GM12878 (cell line): Measurements from ENCODE around the gene EXOC5. TPM values are rescaled to one million over a fixed set of nuclear protein-coding genes. Genes with fewer than 3 reads are reported as not detected.
"Not testable (repeated sequence)": the region's sequence is repeated elsewhere in the genome, so short reads cannot be mapped to it uniquely, and the experiment has no call there.

Experiments used
- ATAC-seq: fragments of 200-7000 bp; cut with Tn5 transposase; 3 replicates; pipeline ENCODE4 v1.9.1; 2020; ENCODE audit warnings: mild to moderate bottlenecking, moderate library complexity
- BruUV-seq: library from RNA; stranded (reverse); fragments of 400-500 nt; replicated peaks from 2 replicates; lab custom pipeline; 2021; lab: Mats Ljungman, UMichigan
- CTCF ChIA-PET: fragments of 300-600 bp; sonication (Branson Sonifier 250); formaldehyde crosslinking; extraction: SDS; loops from one replicate; lab custom pipeline; 2021; ENCODE audit warnings: inconsistent platforms; lab: Yijun Ruan, JAX
- POLR2A ChIA-PET: fragments of 350-600 bp; formaldehyde crosslinking; extraction: SDS; loops from one replicate; lab custom pipeline; 2021; ENCODE audit warnings: inconsistent platforms; lab: Charles Lee
- RAD21 ChIA-PET: fragments of 300-600 bp; sonication (Branson Sonifier 250); formaldehyde crosslinking; loops from one replicate; lab custom pipeline; 2023; ENCODE audit warnings: antibody characterized with exemption; ENCODE audit not compliant: unreplicated experiment; lab: Charles Lee
- SMC1A ChIA-PET: fragments of 300-600 bp; sonication (Branson Sonifier 250); formaldehyde crosslinking; loops from one replicate; lab custom pipeline; 2023; ENCODE audit not compliant: unreplicated experiment, uncharacterized antibody; lab: Charles Lee
- DNase-seq: peaks from one replicate; pipeline ENCODE4 v3.0.0-alpha.2; 2011; ENCODE audit warnings: low read depth, low spot score
- FAIRE-seq: peaks from 3 replicates; lab custom pipeline; 2011; peaks lifted over from hg19 to GRCh38; lab: Jason Lieb, UNC
- H2AFZ ChIP-seq: 2 replicates; pipeline ENCODE4 v1.6.0; 2011; ENCODE audit warnings: low read depth, low read length, control low read depth; ENCODE audit not compliant: control insufficient read depth
- H3K27ac ChIP-seq: 2 replicates; pipeline ENCODE4 v1.5.1; 2011; ENCODE audit warnings: control low read depth; ENCODE audit not compliant: control insufficient read depth, insufficient read depth
- H3K27me3 ChIP-seq, 2 experiments: replicated peaks in 1 of 2; 2 replicates each; pipeline versions ENCODE4 v1.6.0 to v1.6.1; 2011; ENCODE audit warnings: low read length in 1 of 2; ENCODE audit not compliant: control insufficient read depth in 2 of 2, insufficient read depth in 2 of 2
- H3K36me3 ChIP-seq, 2 experiments: 2 replicates each; pipeline ENCODE4 v1.5.1; 2011; ENCODE audit warnings: low read length in 1 of 2; ENCODE audit not compliant: control insufficient read depth in 2 of 2, insufficient read depth in 2 of 2
- H3K4me1 ChIP-seq: 2 replicates; pipeline ENCODE4 v1.6.1; 2011; ENCODE audit warnings: mild to moderate bottlenecking, low read length, moderate library complexity, mixed read lengths; ENCODE audit not compliant: control insufficient read depth, insufficient read depth
- H3K4me2 ChIP-seq: 2 replicates; pipeline ENCODE4 v1.6.0; 2011; ENCODE audit warnings: control low read depth; ENCODE audit not compliant: control insufficient read depth, insufficient read depth
- H3K4me3 ChIP-seq: fragments of 200-600 bp; sonication (generic); 2 replicates; pipeline ENCODE4 v1.5.1; 2016
- H3K79me2 ChIP-seq: 2 replicates; pipeline ENCODE4 v1.6.0; 2011; ENCODE audit warnings: low read length; ENCODE audit not compliant: control insufficient read depth, insufficient read depth
- H3K9ac ChIP-seq: 2 replicates; pipeline ENCODE4 v1.8.0; 2011; ENCODE audit warnings: low read length, control low read depth, mixed read lengths; ENCODE audit not compliant: control insufficient read depth, insufficient read depth
- H3K9me3 ChIP-seq: replicated peaks from 3 replicates; pipeline ENCODE4 v1.5.1; 2011; ENCODE audit warnings: mild to moderate bottlenecking, low read length; ENCODE audit not compliant: control insufficient read depth, insufficient read depth
- H4K20me1 ChIP-seq: 2 replicates; pipeline ENCODE4 v1.6.0; 2011; ENCODE audit not compliant: control insufficient read depth, insufficient read depth
- KDM1A ChIP-seq: fragments of 200-600 bp; sonication (generic); IDR thresholded peaks from 2 replicates; pipeline ENCODE4 v1.6.1; 2016; ENCODE audit warnings: borderline replicate concordance
- WGBS: methylation state at CpG from one replicate; pipeline ENCODE4 v1.1.6; 2016; ENCODE audit warnings: low lambda C conversion rate; ENCODE audit not compliant: insufficient replicate concordance, insufficient coverage; ENCODE audit errors: missing lambda C conversion rate; 5-methylcytosine and 5-hydroxymethylcytosine counted together
- in situ Hi-C: fragments of 300-500 bp; cut with MboI; formaldehyde crosslinking; loops from 9 replicates; pipeline ENCODE4 v1.14.3; 2018; ENCODE audit warnings: mixed read lengths
- intact Hi-C: fragments of 100-400 bp; cut with micrococcal nuclease; formaldehyde crosslinking; loops from one replicate; pipeline ENCODE4 v1.14.2; 2022; ENCODE audit not compliant: unreplicated experiment
- polyA plus RNA-seq, 11 experiments: library from polyadenylated mRNA; depleted of rRNA in 4 of 11; unstranded in 6 of 11; stranded (reverse) in 5 of 11; fragments of >200 nt; fragmentation: Nextera tagmentation in 4 of 11; fragmentation: Illumina TruSeq in 1 of 11; extraction: Ambion mirVana in 4 of 11; extraction: Trizol in 1 of 11; gene quantifications; 1 replicate in 1 of 11; 2 replicates in 10 of 11; pipeline versions ENCODE4 v1.2.1 to v1.2.3, GENCODE V29; 2011 to 2016; ENCODE audit warnings: inconsistent platforms in 2 of 11, missing spikeins in 2 of 11, low read depth in 1 of 11
- total RNA-seq, 4 experiments: library from RNA; depleted of rRNA in 3 of 4; stranded (reverse); fragments of >200 nt in 3 of 4; fragmentation: Illumina TruSeq in 1 of 4; extraction: Trizol in 1 of 4; gene quantifications; 2 replicates each; pipeline versions ENCODE4 v1.2.1 to v1.2.3, GENCODE V29; 2013 to 2021
- TF ChIP-seq, protein P1 (sequence below): IDR thresholded peaks from 2 replicates; pipeline ENCODE4 v1.6.1; 2012; ENCODE audit warnings: low read depth, low read length, improper control_type of control experiment
- TF ChIP-seq, protein P2 (sequence below): fragments of 150-350 bp; IDR thresholded peaks from 2 replicates; pipeline ENCODE4 v1.6.1; 2016; ENCODE audit warnings: low read depth, low read length
- TF ChIP-seq, protein P3 (sequence below): IDR thresholded peaks from 2 replicates; pipeline ENCODE4 v1.6.1; 2012; ENCODE audit warnings: improper control_type of control experiment, low read depth, low read length; ENCODE audit not compliant: insufficient replicate concordance
- TF ChIP-seq, protein P4 (sequence below): fragments of 450-650 bp; formaldehyde crosslinking; IDR thresholded peaks from 2 replicates; pipeline ENCODE4 v1.4.0; 2022; ENCODE audit warnings: mild to moderate bottlenecking, moderate library complexity

The EXOC5 gene
- total and polyA plus RNA-seq, 10 of the 15 experiments (the other 5 are each of a cell fraction or from before 2014, with no cell fraction given) = 10.3 to 101 (median 43.6) TPM

DNA sequence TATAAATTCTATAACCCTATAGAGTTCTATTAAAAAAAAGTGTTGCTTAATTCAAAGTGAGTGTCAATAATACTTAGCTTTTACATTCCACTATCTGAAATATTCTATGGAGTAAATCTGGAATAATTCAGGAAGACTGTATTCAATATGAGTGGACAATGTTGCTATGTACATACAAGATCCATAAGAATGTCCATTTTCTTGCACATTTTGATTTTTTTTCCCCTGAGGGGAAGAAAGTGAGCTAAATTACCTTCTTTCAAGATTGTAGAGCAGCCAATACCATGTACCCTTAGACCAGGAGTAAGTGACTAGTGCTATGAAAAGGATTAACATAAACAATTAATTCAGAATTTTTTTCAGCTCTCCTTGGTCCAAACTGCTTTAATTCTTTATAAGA, 25.4 kb downstream of the EXOC5 start (continued):
- TF ChIP-seq, protein P1, sequence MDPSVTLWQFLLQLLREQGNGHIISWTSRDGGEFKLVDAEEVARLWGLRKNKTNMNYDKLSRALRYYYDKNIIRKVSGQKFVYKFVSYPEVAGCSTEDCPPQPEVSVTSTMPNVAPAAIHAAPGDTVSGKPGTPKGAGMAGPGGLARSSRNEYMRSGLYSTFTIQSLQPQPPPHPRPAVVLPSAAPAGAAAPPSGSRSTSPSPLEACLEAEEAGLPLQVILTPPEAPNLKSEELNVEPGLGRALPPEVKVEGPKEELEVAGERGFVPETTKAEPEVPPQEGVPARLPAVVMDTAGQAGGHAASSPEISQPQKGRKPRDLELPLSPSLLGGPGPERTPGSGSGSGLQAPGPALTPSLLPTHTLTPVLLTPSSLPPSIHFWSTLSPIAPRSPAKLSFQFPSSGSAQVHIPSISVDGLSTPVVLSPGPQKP = no peak
- TF ChIP-seq, protein P2, sequence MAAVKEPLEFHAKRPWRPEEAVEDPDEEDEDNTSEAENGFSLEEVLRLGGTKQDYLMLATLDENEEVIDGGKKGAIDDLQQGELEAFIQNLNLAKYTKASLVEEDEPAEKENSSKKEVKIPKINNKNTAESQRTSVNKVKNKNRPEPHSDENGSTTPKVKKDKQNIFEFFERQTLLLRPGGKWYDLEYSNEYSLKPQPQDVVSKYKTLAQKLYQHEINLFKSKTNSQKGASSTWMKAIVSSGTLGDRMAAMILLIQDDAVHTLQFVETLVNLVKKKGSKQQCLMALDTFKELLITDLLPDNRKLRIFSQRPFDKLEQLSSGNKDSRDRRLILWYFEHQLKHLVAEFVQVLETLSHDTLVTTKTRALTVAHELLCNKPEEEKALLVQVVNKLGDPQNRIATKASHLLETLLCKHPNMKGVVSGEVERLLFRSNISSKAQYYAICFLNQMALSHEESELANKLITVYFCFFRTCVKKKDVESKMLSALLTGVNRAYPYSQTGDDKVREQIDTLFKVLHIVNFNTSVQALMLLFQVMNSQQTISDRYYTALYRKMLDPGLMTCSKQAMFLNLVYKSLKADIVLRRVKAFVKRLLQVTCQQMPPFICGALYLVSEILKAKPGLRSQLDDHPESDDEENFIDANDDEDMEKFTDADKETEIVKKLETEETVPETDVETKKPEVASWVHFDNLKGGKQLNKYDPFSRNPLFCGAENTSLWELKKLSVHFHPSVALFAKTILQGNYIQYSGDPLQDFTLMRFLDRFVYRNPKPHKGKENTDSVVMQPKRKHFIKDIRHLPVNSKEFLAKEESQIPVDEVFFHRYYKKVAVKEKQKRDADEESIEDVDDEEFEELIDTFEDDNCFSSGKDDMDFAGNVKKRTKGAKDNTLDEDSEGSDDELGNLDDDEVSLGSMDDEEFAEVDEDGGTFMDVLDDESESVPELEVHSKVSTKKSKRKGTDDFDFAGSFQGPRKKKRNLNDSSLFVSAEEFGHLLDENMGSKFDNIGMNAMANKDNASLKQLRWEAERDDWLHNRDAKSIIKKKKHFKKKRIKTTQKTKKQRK = no peak
- no peak for TF ChIP-seq KDM1A
- TF ChIP-seq, protein P3, sequence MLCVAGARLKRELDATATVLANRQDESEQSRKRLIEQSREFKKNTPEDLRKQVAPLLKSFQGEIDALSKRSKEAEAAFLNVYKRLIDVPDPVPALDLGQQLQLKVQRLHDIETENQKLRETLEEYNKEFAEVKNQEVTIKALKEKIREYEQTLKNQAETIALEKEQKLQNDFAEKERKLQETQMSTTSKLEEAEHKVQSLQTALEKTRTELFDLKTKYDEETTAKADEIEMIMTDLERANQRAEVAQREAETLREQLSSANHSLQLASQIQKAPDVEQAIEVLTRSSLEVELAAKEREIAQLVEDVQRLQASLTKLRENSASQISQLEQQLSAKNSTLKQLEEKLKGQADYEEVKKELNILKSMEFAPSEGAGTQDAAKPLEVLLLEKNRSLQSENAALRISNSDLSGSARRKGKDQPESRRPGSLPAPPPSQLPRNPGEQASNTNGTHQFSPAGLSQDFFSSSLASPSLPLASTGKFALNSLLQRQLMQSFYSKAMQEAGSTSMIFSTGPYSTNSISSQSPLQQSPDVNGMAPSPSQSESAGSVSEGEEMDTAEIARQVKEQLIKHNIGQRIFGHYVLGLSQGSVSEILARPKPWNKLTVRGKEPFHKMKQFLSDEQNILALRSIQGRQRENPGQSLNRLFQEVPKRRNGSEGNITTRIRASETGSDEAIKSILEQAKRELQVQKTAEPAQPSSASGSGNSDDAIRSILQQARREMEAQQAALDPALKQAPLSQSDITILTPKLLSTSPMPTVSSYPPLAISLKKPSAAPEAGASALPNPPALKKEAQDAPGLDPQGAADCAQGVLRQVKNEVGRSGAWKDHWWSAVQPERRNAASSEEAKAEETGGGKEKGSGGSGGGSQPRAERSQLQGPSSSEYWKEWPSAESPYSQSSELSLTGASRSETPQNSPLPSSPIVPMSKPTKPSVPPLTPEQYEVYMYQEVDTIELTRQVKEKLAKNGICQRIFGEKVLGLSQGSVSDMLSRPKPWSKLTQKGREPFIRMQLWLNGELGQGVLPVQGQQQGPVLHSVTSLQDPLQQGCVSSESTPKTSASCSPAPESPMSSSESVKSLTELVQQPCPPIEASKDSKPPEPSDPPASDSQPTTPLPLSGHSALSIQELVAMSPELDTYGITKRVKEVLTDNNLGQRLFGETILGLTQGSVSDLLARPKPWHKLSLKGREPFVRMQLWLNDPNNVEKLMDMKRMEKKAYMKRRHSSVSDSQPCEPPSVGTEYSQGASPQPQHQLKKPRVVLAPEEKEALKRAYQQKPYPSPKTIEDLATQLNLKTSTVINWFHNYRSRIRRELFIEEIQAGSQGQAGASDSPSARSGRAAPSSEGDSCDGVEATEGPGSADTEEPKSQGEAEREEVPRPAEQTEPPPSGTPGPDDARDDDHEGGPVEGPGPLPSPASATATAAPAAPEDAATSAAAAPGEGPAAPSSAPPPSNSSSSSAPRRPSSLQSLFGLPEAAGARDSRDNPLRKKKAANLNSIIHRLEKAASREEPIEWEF = no peak
- TF ChIP-seq, protein P4, sequence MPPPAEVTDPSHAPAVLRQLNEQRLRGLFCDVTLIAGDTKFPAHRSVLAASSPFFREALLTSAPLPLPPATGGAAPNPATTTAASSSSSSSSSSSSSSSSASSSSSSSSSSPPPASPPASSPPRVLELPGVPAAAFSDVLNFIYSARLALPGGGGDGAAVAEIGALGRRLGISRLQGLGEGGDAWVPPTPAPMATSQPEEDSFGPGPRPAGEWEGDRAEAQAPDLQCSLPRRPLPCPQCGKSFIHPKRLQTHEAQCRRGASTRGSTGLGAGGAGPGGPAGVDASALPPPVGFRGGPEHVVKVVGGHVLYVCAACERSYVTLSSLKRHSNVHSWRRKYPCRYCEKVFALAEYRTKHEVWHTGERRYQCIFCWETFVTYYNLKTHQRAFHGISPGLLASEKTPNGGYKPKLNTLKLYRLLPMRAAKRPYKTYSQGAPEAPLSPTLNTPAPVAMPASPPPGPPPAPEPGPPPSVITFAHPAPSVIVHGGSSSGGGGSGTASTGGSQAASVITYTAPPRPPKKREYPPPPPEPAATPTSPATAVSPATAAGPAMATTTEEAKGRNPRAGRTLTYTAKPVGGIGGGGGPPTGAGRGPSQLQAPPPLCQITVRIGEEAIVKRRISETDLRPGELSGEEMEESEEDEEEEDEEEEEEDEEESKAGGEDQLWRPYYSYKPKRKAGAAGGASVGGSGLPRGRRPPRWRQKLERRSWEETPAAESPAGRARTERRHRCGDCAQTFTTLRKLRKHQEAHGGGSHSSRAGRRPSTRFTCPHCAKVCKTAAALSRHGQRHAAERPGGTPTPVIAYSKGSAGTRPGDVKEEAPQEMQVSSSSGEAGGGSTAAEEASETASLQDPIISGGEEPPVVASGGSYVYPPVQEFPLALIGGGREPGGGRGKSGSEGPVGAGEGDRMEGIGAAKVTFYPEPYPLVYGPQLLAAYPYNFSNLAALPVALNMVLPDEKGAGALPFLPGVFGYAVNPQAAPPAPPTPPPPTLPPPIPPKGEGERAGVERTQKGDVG = no peak

- in situ Hi-C loops = not testable (repeated sequence)
These were observed 28.6 kb downstream of the EXOC5 start for GRCh38 chr14:57240115-57240514.

More at GRCh38 chr14:57240115-57240514, 28.6 kb downstream of the EXOC5 start:
- intact Hi-C loops, H3K9ac ChIP-seq, ATAC-seq, DNase-seq, FAIRE-seq, H2AFZ ChIP-seq, H3K9me3 ChIP-seq, H3K36me3 ChIP-seq, CTCF ChIA-PET, H3K27me3 ChIP-seq, H3K4me1 ChIP-seq, H3K4me2 ChIP-seq, H3K79me2 ChIP-seq, SMC1A ChIA-PET, POLR2A ChIA-PET, H3K27ac ChIP-seq, RAD21 ChIA-PET, H3K4me3 ChIP-seq, BruUV-seq, H4K20me1 ChIP-seq: not testable (repeated sequence)
- WGBS = 96% methylated on average over 7 of the region's 7 CpGs
